ENCODE results near the gene ZNF577.

ZNF577 gene

DNA sequence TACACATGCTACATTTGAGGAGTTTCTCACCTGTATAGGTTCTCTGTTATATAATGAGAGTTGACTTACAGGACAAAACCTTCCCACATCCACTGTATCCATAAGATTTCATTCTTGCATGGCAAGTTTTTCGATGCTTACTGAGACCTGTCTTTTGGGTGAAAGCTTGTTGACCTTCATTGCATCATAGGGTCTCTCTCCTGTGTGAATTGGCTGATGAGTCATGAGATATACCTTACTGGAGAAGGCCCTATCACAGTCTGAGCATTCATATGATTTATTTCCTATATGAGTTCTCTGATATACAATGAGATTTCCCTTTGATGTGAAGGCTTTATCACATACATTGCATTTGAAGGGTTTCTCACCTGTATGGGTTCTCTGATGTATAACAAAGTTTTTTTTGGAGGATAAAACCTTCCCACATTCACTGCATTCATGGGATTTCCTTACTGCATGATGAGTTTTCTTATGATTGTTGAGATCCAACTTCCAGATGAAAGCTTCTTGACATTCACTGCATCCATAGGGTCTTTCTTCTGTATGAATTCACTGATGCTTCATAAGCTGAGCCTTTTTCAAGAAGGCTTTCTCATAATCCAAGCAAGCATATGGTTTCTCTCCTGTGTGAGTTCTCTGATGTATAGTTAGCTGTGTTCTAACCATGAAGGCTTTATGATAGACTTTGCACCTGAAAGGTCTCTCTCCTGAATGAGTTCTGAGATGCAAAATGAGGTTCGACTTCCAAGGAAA, 25.7 kb downstream of the ZNF577 start:
- no peak for DNase-seq

DNA sequence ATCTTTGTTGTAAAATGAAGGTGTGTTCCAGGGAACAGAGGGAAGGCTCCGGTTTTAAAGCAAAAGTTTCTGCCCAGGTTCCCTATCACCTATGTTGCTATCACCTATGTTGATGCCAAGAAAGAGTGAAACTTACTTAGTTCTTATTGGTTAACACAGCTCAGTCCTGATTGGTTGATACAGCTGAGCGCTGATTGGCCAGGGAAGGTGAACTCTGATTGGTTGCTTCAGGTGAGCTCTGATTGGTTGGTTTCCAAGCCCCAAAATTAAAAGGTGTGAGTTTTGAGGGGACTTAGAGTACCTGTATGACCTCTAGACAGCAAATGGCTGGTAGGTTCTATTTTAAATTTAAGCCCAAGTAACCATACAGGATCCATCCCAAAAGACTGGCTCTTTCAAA, 50.6 kb downstream of the ZNF577 start:
- DNase-seq, result no peak

DNA sequence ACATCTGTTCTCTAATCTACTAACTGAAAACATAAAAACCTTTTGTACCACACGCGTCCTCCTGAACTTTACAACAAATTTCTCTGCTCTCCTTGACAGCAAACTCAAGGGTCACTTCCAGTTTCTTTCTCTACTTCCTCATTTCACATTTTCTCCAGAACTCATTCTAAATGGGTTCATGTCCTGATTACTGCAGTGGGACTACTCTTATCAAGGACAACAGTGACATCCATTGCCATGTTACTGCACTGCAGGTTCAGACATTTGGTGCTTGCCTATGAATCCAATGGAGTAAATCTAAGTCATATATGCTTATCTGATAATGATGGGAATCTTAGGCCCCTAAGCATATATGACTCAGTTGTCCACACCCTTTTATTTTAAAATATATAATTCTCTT, 57.5 kb downstream of the ZNF577 start:
- DNase-seq, result peak; percentile 94

DNA sequence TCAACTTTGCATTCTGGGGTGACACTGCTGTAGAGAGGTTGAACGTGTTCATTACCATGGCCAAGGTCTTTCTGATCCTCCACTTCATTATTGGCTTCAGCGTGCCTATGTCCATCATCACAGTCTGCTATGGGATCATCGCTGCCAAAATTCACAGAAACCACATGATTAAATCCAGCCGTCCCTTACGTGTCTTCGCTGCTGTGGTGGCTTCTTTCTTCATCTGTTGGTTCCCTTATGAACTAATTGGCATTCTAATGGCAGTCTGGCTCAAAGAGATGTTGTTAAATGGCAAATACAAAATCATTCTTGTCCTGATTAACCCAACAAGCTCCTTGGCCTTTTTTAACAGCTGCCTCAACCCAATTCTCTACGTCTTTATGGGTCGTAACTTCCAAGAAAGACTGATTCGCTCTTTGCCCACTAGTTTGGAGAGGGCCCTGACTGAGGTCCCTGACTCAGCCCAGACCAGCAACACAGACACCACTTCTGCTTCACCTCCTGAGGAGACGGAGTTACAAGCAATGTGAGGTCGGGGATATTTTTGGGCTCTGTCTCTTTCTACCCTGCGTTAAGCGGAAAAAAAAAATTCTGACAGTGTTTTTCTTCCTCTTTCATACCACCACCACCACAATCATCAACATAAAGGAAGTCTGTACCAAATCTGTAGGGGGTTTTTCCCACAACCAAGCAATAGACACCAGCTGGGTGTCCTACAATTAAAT, 63.3 kb downstream of the ZNF577 start:
- DNase-seq, result peak; percentile 95

DNA sequence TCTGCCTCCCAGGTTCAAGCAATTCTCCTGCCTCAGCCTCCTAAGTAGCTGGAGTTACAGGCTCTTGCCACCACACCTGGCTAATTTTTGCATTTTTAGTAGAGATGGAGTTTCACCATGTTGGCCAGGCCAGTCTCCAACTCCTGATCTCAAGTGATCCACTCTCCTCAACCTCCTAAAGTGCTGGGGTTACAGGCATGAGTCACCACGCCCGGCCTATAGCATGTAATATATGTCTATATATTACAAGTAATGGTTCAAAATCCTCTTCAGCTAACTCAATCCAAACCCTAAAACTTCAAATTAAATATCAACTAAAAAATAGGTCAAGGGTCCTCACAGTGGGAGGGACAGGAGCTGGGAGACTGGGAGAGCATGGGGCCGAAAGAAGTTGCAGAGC, 64.8 kb downstream of the ZNF577 start:
- no peak for DNase-seq

DNA sequence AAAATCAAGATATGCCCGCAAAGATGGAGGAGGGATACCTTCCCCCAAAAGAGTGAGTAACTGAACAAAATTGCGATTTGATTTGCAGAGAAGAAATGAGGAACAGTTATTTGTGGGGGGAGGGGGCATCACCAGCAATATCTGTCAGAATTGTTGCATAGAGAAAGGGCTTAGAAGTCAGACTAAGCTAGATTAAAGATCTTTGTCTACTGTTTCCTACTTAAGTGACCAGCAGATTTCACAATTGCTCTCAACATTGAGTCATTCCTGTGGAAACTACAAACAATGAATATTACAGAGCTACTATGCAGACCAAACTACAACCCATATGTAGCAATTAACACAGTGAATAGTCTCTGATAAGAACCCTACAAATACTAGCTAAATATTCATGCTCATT, 65.4 kb downstream of the ZNF577 start:
- peak; percentile 97 for DNase-seq

DNA sequence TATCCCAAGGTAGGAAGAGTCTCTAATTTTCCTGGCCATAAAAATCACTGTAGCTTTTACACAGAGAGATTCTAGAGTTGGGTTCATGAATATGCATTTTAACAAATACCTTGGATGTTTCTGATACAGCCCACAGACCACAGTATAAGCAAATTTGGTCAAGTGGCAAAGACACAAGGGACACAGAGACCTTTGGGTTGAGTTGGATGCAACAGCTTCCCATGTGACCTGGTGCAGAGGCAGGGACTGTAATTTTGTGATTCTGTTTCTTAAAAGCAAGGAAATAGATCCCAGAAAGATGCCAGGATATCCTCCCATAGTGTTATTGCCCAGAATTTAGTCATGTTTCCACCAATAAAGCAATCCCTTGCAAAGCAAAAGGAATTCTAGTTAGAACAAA, 65.8 kb downstream of the ZNF577 start:
- no peak for DNase-seq

DNA sequence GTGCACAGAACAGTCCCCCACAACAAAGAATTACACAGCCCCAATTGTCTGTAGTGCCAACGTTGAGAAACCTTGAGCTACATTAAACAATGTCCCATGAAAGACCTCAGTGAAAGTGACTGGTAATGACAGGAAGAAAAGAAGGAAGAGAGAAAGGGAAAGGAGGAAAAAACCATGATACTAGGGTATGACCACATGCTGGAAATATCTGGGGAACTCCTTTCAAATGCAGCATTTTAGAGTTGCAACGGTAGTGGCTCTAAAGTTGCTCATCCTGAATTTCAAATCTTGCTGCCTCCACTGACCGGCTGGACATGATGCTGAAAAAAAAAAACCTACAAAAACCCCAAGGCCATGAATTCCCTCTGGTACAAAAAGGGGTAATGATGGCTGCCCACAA, 66.3 kb downstream of the ZNF577 start:
- peak; percentile 94 for DNase-seq
